IMR-90 (cell line): ENCODE measurements around the gene CAMTA1.

Experiments
- BHLHE40 ChIP-seq: fragments of 150-350 bp; IDR thresholded peaks from 2 replicates; pipeline ENCODE4 v1.6.1; 2016; ENCODE audit warnings: mild to moderate bottlenecking, low read depth, low read length
- CEBPB ChIP-seq: IDR thresholded peaks from 2 replicates; pipeline ENCODE4 v1.6.1; 2012; ENCODE audit warnings: low read depth, low read length, improper control_type of control experiment
- CHD1 ChIP-seq: IDR thresholded peaks from 2 replicates; pipeline ENCODE4 v1.6.1; 2012; ENCODE audit warnings: low read depth, low read length, improper control_type of control experiment
- FOS ChIP-seq: fragments of 150-350 bp; IDR thresholded peaks from 2 replicates; pipeline ENCODE4 v1.6.1; 2016; ENCODE audit warnings: low read depth, low read length
- MAFK ChIP-seq: IDR thresholded peaks from 2 replicates; pipeline ENCODE4 v1.6.1; 2012; ENCODE audit warnings: low read depth, low read length, improper control_type of control experiment
- MAZ ChIP-seq: IDR thresholded peaks from 2 replicates; pipeline ENCODE4 v1.6.1; 2012; ENCODE audit warnings: low read depth, mild to moderate bottlenecking, low read length, improper control_type of control experiment, moderate library complexity, borderline replicate concordance
- MXI1 ChIP-seq: IDR thresholded peaks from 2 replicates; pipeline ENCODE4 v1.6.1; 2012; ENCODE audit warnings: low read depth, mild to moderate bottlenecking, low read length, moderate library complexity, borderline replicate concordance
- NFE2L2 ChIP-seq: fragments of 150-350 bp; IDR thresholded peaks from 2 replicates; pipeline ENCODE4 v1.6.1; 2016; ENCODE audit warnings: low read depth, mild to moderate bottlenecking, low read length
- POLR2A ChIP-seq: IDR thresholded peaks from 2 replicates; pipeline ENCODE4 v1.6.1; 2012; ENCODE audit warnings: mild to moderate bottlenecking, low read depth, low read length
- RAD21 ChIP-seq: IDR thresholded peaks from 2 replicates; pipeline ENCODE4 v1.6.1; 2012; ENCODE audit warnings: low read length, improper control_type of control experiment
- RCOR1 ChIP-seq: IDR thresholded peaks from 2 replicates; pipeline ENCODE4 v1.6.1; 2012; ENCODE audit warnings: mild to moderate bottlenecking, low read length, improper control_type of control experiment; ENCODE audit not compliant: insufficient replicate concordance
- RFX5 ChIP-seq: IDR thresholded peaks from 2 replicates; pipeline ENCODE4 v1.8.0; 2012; ENCODE audit warnings: low read depth, mild to moderate bottlenecking, low read length, moderate library complexity
- TF ChIP-seq, protein P1 (sequence below): fragments of 150-350 bp; IDR thresholded peaks from 2 replicates; pipeline ENCODE4 v1.6.1; 2016; ENCODE audit warnings: low read depth, mild to moderate bottlenecking, low read length, moderate library complexity, borderline replicate concordance
- TF ChIP-seq, protein P2 (sequence below): conservative IDR thresholded peaks from 2 replicates; pipeline ENCODE4 v1.5.1; 2012; ENCODE audit warnings: mild to moderate bottlenecking, low read depth, low read length, improper control_type of control experiment

DNA sequence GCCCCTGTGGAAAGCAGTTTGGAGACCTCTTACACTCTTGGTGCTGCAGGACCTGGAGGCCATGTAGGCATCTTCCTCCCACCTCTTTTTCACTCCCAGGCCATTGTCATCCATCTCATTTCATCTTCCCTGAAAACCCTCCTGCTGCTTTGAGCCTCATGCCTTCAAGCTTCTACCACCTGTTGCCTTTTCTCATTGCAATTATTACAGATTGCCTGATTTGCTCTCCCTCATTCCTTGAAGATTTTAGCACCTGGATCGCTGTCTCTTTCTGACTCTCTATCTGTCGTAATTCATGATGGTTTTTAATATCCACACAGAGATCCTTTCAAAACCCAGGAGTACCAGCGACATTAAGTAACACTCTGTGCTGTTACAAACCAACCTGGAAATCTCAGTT is 350.2 kb downstream of the CAMTA1 start:
- TF ChIP-seq, protein P1, sequence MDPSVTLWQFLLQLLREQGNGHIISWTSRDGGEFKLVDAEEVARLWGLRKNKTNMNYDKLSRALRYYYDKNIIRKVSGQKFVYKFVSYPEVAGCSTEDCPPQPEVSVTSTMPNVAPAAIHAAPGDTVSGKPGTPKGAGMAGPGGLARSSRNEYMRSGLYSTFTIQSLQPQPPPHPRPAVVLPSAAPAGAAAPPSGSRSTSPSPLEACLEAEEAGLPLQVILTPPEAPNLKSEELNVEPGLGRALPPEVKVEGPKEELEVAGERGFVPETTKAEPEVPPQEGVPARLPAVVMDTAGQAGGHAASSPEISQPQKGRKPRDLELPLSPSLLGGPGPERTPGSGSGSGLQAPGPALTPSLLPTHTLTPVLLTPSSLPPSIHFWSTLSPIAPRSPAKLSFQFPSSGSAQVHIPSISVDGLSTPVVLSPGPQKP: no peak
- TF ChIP-seq POLR2A (no peak), RCOR1 (no peak), MAFK (no peak), CHD1 (no peak), CEBPB (no peak), MXI1 (no peak), FOS (no peak), BHLHE40 (no peak), RAD21 (no peak), MAZ (no peak), RFX5 (no peak), NFE2L2 (no peak)
- TF ChIP-seq, protein P2, sequence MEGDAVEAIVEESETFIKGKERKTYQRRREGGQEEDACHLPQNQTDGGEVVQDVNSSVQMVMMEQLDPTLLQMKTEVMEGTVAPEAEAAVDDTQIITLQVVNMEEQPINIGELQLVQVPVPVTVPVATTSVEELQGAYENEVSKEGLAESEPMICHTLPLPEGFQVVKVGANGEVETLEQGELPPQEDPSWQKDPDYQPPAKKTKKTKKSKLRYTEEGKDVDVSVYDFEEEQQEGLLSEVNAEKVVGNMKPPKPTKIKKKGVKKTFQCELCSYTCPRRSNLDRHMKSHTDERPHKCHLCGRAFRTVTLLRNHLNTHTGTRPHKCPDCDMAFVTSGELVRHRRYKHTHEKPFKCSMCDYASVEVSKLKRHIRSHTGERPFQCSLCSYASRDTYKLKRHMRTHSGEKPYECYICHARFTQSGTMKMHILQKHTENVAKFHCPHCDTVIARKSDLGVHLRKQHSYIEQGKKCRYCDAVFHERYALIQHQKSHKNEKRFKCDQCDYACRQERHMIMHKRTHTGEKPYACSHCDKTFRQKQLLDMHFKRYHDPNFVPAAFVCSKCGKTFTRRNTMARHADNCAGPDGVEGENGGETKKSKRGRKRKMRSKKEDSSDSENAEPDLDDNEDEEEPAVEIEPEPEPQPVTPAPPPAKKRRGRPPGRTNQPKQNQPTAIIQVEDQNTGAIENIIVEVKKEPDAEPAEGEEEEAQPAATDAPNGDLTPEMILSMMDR: no peak
